Activated effector memory CD4-positive, alpha-beta T cell treated with anti-CD3 and anti-CD28 coated beads, Interleukin-2, amount 50 U/mL, for 16 hours (primary cell): ENCODE data around the gene BPIFB4.

Experiments
- DNase-seq: peaks from one replicate; pipeline ENCODE4 v3.0.0-alpha.2; 2020

Gene BPIFB4

GRCh38 chr20:33062105-33062824 is 17.2 kb upstream of the BPIFB4 start:
- no peak for DNase-seq

- no peak for DNase-seq
Measured at GRCh38 chr20:33062825-33063149, 16.7 kb upstream of the BPIFB4 start.

- no peak for DNase-seq
Measured at GRCh38 chr20:33063271-33063670, 16.2 kb upstream of the BPIFB4 start.

- DNase-seq, result no peak
Measured at GRCh38 chr20:33064572-33065287, 14.7 kb upstream of the BPIFB4 start.

- no peak for DNase-seq
Measured at GRCh38 chr20:33065785-33066184, 13.7 kb upstream of the BPIFB4 start.

GRCh38 chr20:33067806-33068205 is 11.6 kb upstream of the BPIFB4 start:
- DNase-seq, result no peak

- DNase-seq, result no peak
Measured at GRCh38 chr20:33068251-33068939, 11.0 kb upstream of the BPIFB4 start.

GRCh38 chr20:33069673-33070072 is 9.8 kb upstream of the BPIFB4 start:
- no peak for DNase-seq

- DNase-seq, result no peak
Measured at GRCh38 chr20:33070111-33071053, 9.1 kb upstream of the BPIFB4 start.

GRCh38 chr20:33071198-33071597 is 8.2 kb upstream of the BPIFB4 start:
- DNase-seq, result no peak

GRCh38 chr20:33072362-33072761 is 7.1 kb upstream of the BPIFB4 start:
- no peak for DNase-seq

GRCh38 chr20:33072813-33073212 is 6.6 kb upstream of the BPIFB4 start:
- DNase-seq, result no peak

GRCh38 chr20:33074675-33075074 is 4.8 kb upstream of the BPIFB4 start:
- DNase-seq, result no peak

GRCh38 chr20:33075281-33075680 is 4.2 kb upstream of the BPIFB4 start:
- DNase-seq, result no peak

- DNase-seq, result no peak
Measured at GRCh38 chr20:33076662-33077372, 2.6 kb upstream of the BPIFB4 start.

GRCh38 chr20:33081411-33082154 is 2.1 kb downstream of the BPIFB4 start:
- DNase-seq, result no peak

GRCh38 chr20:33082546-33082945 is 3.1 kb downstream of the BPIFB4 start:
- DNase-seq, result no peak

- DNase-seq, result no peak
Measured at GRCh38 chr20:33083544-33084340, 4.3 kb downstream of the BPIFB4 start.

- DNase-seq, result no peak
Measured at GRCh38 chr20:33084722-33085121, 5.3 kb downstream of the BPIFB4 start.

- no peak for DNase-seq
Measured at GRCh38 chr20:33086052-33086722, 6.7 kb downstream of the BPIFB4 start.
